ENCODE results near the gene NT5DC1.
A peak's percentile ranks its signal among the peaks of the same experiment; 100 is the strongest.
"Not testable (repeated sequence)": the region's sequence is repeated elsewhere in the genome, so short reads cannot be mapped to it uniquely, and the experiment has no call there.

NT5DC1 gene

DNA sequence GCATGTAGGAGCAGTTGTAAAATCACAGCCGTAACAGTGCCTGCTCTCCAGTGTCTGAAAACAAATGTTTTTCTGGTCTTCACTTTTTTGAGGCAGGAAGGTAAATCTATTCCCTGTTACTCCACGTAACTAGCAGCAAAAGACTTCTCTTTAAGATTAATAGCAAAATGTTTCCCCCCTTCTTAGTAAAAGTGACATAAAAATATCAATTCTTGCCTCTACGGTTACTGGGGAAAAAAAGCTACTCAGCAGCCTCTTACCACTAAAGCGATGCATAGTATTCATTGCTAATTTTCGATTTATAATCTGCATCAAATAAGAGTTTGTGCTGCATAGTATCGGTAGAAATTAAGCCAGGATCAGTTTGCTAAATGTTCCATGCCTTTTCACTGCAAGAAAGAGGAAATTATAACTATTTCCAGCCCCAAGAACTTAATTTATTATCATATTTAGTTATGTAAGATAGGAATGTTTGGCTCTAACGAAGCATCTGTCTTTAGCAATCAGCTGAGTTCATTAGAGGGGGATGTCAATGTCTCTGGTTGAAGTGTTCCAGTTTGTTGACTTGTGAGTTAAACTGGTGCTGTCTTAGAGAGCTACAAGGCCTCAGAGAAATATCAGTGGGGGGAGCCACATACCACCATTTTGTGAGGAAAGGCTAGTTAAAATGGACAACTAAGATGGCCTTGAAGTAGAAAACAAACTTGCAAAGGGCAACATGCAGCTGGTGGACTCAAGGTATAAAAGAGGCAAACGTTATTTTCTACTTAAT lies 179.7 kb downstream of the NT5DC1 start:
- DNase-seq = no peak

GRCh38 chr6:116280933-116281316 lies 180.3 kb downstream of the NT5DC1 start:
- no peak for DNase-seq

GRCh38 chr6:116282698-116283097 lies 182.0 kb downstream of the NT5DC1 start:
- no peak for DNase-seq

DNA sequence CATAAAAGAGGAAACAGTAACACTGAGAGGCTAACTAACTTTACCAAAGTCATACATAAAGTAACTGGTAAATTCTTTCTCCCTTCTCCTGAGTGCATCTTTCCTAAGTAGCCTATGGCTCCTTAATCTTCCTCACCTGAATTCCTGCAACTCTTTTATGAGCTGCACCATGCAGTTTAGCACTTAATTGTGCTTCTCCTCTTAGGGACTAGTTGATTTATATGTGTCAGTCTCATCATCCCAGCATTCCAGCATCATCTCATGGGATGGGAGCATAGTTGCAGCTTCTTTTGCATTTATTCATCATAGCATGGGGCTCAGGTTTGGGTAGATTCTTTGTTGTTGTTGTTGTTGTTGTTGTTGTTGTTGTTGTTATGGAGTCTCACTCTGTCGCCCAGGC lies 182.5 kb downstream of the NT5DC1 start:
- DNase-seq = no peak

DNA sequence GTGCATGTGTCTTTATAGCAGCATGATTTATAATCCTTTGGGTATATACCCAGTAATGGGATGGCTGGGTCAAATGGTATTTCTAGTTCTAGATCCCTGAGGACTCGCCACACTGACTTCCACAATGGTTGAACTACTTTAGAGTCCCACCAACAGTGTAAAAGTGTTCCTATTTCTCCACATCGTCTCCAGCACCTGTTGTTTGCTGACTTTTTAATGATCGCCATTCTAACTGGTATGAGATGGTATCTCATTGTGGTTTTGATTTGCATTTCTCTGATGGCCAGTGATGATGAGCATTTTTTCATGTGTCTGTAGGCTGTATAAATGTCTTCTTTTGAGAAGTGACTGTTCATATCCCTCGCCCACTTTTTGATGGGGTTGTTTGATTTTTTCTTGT lies 184.3 kb downstream of the NT5DC1 start:
- not testable (repeated sequence) for DNase-seq

GRCh38 chr6:116286773-116287358 lies 186.2 kb downstream of the NT5DC1 start:
- no peak for DNase-seq

DNA sequence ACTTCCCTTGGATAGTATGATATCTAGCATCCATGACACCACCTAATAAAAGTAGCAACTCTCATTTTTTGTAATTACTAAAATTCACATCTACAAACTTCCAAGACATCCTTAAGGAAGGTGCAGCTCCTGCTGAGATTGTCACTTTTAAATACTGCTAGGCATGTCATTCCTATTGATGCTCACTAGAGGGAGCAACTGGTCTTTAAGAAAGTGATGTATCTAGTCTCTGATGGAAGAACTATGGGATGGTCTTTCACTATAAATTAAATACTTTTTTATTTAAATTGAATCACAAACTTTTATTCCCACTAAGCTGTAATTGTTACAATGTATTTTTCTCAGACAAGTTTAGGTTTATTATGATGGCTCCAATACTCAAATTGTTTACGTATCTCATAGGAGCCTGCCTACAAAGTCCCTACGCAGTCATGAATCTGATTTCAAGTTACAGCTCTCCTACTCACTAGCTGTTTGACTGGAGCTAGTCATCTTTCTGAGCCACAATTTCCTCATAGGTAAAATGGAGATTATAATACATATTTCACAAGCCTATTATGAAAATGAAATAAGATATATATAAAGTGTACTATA lies 187.1 kb downstream of the NT5DC1 start:
- peak; percentile 50 for DNase-seq

DNA sequence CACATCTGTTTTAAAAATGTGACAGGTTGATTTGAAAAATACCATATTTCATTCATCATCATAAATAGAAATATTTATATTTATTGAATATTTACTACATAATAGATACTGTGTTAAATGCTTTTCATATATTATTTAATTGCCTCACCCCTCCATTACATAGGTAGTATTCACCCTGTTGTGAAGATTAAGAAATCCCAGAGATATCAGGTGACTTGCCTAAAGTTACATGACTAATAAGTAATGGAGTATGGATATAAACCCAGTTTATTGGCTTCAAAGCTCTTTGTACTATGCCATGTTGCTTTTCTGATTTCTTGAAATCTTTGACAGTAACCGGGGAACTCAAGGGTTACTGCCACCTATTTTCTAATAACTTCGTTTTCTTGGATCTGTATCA lies 189.2 kb downstream of the NT5DC1 start:
- no peak for DNase-seq

- no peak for DNase-seq
Observed at GRCh38 chr6:116290799-116291198, 190.1 kb downstream of the NT5DC1 start.

DNA sequence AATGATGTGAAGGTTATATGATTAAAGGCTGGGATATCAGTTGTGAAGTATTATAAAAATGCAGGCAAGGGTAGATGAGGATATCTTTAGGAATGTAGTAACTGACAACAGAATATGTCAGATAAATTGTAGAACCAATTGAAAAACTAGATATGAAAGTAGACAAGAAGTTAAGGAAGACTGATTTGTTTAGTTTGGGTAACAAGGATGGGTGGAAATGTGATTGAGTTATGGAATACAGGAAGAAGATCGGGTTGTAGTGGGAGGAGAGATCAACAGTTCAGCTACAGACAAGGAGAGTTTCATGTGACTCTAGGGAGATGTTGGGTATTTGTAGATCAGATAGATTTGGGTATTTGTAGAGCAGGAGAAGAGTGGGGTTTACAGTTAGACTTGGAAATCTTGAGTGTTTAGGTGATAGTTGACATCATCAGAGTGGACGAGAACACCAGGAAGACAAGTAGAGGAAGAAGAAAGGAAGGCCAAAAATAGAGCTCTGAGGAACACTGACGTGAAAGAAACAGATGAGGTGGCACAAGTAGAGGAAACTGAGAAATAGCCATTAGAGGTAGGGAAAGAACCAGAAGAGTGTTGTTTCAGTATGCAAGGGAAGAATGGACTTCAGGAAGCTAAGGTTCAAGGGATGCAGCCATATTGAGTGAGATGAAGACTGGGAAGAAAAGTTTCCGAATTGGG lies 191.2 kb downstream of the NT5DC1 start:
- no peak for DNase-seq

DNA sequence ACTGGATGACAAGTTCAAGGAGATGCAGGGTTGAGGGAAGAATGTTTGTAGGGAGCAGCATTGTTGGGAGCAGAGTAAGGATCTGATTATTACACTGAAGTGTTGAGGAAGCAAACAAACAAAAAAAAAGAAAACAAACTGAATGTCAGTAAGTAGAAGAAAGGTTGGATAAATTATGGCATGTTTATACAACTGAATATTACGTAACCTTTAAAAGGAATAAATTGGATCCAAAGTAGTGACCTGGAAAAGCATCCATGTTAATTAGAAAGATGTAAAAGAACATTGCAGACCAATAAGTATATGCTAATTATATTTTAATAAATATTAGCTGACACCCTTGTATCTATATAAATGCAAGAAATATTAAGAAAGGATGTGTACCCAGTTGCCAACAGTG lies 191.9 kb downstream of the NT5DC1 start:
- no peak for DNase-seq

DNA sequence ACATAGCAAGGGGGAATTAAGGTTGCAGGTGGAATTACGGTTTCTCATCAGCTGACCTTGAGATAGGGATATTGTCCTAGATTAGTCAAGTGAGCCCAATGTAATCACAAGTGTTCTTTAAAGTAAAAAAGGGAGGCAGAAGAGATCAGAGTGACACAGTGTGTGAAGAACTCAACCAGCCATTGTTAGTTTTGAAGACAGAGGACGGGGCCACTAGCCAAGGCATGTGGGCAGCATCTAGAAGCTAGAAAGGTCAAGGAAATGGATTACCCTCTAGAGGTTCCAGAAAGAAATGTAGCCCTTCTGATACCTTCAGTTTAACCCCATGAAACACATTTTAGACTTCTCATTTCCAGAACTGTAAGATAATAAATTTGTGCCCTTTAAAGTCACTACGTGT lies 197.6 kb downstream of the NT5DC1 start:
- DNase-seq = no peak

DNA sequence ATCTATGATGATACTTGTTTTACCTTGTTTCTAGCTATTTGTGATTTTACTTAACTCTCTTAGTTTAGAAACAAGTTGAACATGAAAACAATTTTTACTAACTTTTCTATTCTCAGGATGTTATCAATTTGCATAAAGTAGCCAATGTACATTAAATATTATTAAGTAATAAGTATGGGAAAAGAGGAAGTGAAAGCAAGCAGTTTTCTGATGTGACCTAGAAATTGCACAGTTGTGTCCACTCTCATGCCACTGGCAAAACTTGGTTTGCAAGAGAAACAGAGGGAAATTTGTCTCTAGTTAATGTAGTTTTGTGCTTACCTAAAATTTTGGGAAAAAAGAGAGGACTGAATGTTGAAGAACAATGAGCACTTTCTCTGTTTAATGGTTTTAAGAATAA lies 198.3 kb downstream of the NT5DC1 start:
- no peak for DNase-seq

All from activated CD4-positive, alpha-beta T cell treated with anti-CD3 and anti-CD28 coated beads, Interleukin-10, Interleukin-2, amounts not matched to agents 100 ng/mL and 50 ng/mL, durations not matched to agents 16 hours and 8 hours (primary cell).